Uterus (tissue), 4 donors: ENCODE measurements around the gene ALG14. TPM values are rescaled to one million over a fixed set of nuclear protein-coding genes. Genes with fewer than 3 reads are reported as not detected.

ENCODE experiments used
- DNase-seq, 2 donors: peaks; one replicate each; pipeline ENCODE4 v3.0.0-alpha.2; 2019 to 2020
- H3K27ac ChIP-seq, 2 donors: fragments of 200-600 bp; sonication (generic); 1 replicate in 1 of 2; 2 replicates in 1 of 2; pipeline ENCODE4 v1.5.1; 2016 to 2018
- H3K27me3 ChIP-seq, 2 donors: fragments of 200-600 bp; sonication (generic); one replicate each; pipeline ENCODE4 v1.5.1; 2018 to 2019; ENCODE audit warnings: control low read depth in 1 of 2
- H3K36me3 ChIP-seq, 2 donors: fragments of 200-600 bp; sonication (generic); one replicate each; pipeline ENCODE4 v1.5.1; 2019; ENCODE audit warnings: control low read depth in 1 of 2
- H3K4me1 ChIP-seq, 2 donors: fragments of 200-600 bp; sonication (generic); one replicate each; pipeline ENCODE4 v1.5.1; 2018 to 2019; ENCODE audit warnings: control low read depth in 1 of 2
- H3K4me3 ChIP-seq, 2 donors: fragments of 200-600 bp; sonication (generic); 1 replicate in 1 of 2; 2 replicates in 1 of 2; pipeline ENCODE4 v1.5.1; 2018 to 2019; ENCODE audit warnings: mild to moderate bottlenecking in 1 of 2
- H3K9me3 ChIP-seq, 2 donors: fragments of 200-600 bp; sonication (generic); one replicate each; pipeline ENCODE4 v1.5.1; 2019; ENCODE audit warnings: control low read depth in 1 of 2
- CTCF ChIP-seq, 4 experiments: fragments of 200-600 bp in 2 of 4; fragments of 450-650 bp in 2 of 4; sonication (generic) in 2 of 4; IDR thresholded peaks; one replicate each; pipeline ENCODE4 v1.5.1; 2016 to 2019; ENCODE audit warnings: antibody characterized with exemption in 4 of 4, mild to moderate bottlenecking in 2 of 4, moderate library complexity in 1 of 4
- POLR2A ChIP-seq, 2 donors: fragments of 450-650 bp; IDR thresholded peaks; one replicate each; pipeline ENCODE4 v1.6.1; 2016; ENCODE audit warnings: antibody characterized with exemption in 2 of 2, mild to moderate bottlenecking in 1 of 2, moderate library complexity in 1 of 2
- intact Hi-C: fragments of 100-400 bp; cut with DNase I; formaldehyde crosslinking; loops from one replicate; pipeline ENCODE4 v1.15.1; 2023; ENCODE audit warnings: low total_unique reads
- total RNA-seq, 4 donors: library from RNA; depleted of rRNA in 3 of 4; stranded (reverse); fragments of >200 nt in 3 of 4; gene quantifications; one replicate each; pipeline versions ENCODE4 v1.1.0 to v1.2.4, GENCODE V29; 2014 to 2023
- donor health status: DM: yes; HTN: yes; CAD: no.

ALG14 gene
- total RNA-seq, 4 donors from 2014 or later: 0.51 to 6.7 (median 1.6) TPM

- Histone ChIP-seq H3K36me3 (no peaks in the 10 kb centered on the region), H3K4me1 (no peaks in the 10 kb centered on the region), H3K27me3 (no peaks in the 10 kb centered on the region), H3K9me3 (no peaks in the 10 kb centered on the region), H3K4me3 (no peak overlapping the region), H3K27ac (no peak overlapping the region)
- no peak for DNase-seq
- intact Hi-C loops: no loop called here
- TF ChIP-seq POLR2A (IDR thresholded peaks at IDR 0.05) (no peak), CTCF (IDR thresholded peaks at IDR 0.05) (no peak)
These were observed 3.0 kb downstream of the ALG14 start for GRCh38 chr1:95069710-95070093.

- intact Hi-C loops: no loop called here
- DNase-seq: no peak
- TF ChIP-seq POLR2A (IDR thresholded peaks at IDR 0.05): no peak
- H3K36me3 ChIP-seq: no peaks in the 10 kb centered on the region
- H3K4me1 ChIP-seq: no peaks in the 10 kb centered on the region
- H3K9me3 ChIP-seq: no peaks in the 10 kb centered on the region
- H3K27ac ChIP-seq: no peak overlapping the region
- H3K4me3 ChIP-seq: no peak overlapping the region
- no peaks in the 10 kb centered on the region for H3K27me3 ChIP-seq
These were observed 3.6 kb downstream of the ALG14 start for GRCh38 chr1:95068956-95069709.

GRCh38 chr1:95067568-95067967 is 5.2 kb downstream of the ALG14 start:
- no peaks in the 10 kb centered on the region for H3K9me3 ChIP-seq
- TF ChIP-seq CTCF (IDR thresholded peaks at IDR 0.05): no peak
- H3K27me3 ChIP-seq: no peaks in the 10 kb centered on the region
- no peak overlapping the region for H3K4me3 ChIP-seq
- no peaks in the 10 kb centered on the region for H3K4me1 ChIP-seq
- no peak for DNase-seq
- no peaks in the 10 kb centered on the region for H3K36me3 ChIP-seq
- no peak overlapping the region for H3K27ac ChIP-seq
- intact Hi-C loops: no loop called here

GRCh38 chr1:95067062-95067461 is 5.7 kb downstream of the ALG14 start:
- no peak for TF ChIP-seq CTCF (IDR thresholded peaks at IDR 0.05)
- no peak for TF ChIP-seq POLR2A (IDR thresholded peaks at IDR 0.05)
- H3K4me1 ChIP-seq: no peaks in the 10 kb centered on the region
- intact Hi-C loops: no loop called here
- H3K4me3 ChIP-seq: no peak overlapping the region
- H3K9me3 ChIP-seq: no peaks in the 10 kb centered on the region
- no peak overlapping the region for H3K27ac ChIP-seq
- H3K27me3 ChIP-seq: no peaks in the 10 kb centered on the region
- H3K36me3 ChIP-seq: no peaks in the 10 kb centered on the region
- no peak for DNase-seq

GRCh38 chr1:95061445-95062006 is 11.2 kb downstream of the ALG14 start:
- intact Hi-C loops: no loop called here
- no peak for DNase-seq
- no peaks in the 10 kb centered on the region for H3K36me3 ChIP-seq

More at GRCh38 chr1:95061445-95062006, 11.2 kb downstream of the ALG14 start:
- Histone ChIP-seq H3K27me3 (no peaks in the 10 kb centered on the region), H3K4me3 (no peak overlapping the region), H3K27ac (no peak overlapping the region), H3K4me1 (no peaks in the 10 kb centered on the region), H3K9me3 (no peaks in the 10 kb centered on the region)
- TF ChIP-seq CTCF (IDR thresholded peaks at IDR 0.05): no peak
- no peak for TF ChIP-seq POLR2A (IDR thresholded peaks at IDR 0.05)
